ENCODE data around the gene VWA2. TPM values are rescaled to one million over a fixed set of nuclear protein-coding genes. Genes with fewer than 3 reads are reported as not detected.

Gene VWA2
- total RNA-seq, 4 donors from 2014 or later = 0.20 TPM; not detected in 3

GRCh38 chr10:114202812-114203211 lies 36.2 kb upstream of the VWA2 start:
- Histone ChIP-seq H3K36me3 (no peaks in the 10 kb centered on the region), H3K4me1 (no peaks in the 10 kb centered on the region), H3K9me3 (no peaks in the 10 kb centered on the region), H3K27ac (no peak overlapping the region), H3K27me3 (no peaks in the 10 kb centered on the region), H3K4me3 (no peak overlapping the region)
- in situ Hi-C loops (cut with MboI; ENCODE audit: low sequenced_read_pairs in 4 of 4) (no loop called here), intact Hi-C loops (cut with DNase I; ENCODE audit: low total_unique reads) (no loop called here)
- ATAC-seq (no peak), DNase-seq (no peak)
- TF ChIP-seq, protein P1, sequence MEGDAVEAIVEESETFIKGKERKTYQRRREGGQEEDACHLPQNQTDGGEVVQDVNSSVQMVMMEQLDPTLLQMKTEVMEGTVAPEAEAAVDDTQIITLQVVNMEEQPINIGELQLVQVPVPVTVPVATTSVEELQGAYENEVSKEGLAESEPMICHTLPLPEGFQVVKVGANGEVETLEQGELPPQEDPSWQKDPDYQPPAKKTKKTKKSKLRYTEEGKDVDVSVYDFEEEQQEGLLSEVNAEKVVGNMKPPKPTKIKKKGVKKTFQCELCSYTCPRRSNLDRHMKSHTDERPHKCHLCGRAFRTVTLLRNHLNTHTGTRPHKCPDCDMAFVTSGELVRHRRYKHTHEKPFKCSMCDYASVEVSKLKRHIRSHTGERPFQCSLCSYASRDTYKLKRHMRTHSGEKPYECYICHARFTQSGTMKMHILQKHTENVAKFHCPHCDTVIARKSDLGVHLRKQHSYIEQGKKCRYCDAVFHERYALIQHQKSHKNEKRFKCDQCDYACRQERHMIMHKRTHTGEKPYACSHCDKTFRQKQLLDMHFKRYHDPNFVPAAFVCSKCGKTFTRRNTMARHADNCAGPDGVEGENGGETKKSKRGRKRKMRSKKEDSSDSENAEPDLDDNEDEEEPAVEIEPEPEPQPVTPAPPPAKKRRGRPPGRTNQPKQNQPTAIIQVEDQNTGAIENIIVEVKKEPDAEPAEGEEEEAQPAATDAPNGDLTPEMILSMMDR (IDR thresholded peaks at IDR 0.05 in 4 of 5, conservative IDR thresholded peaks at IDR 0.05 in 1 of 5) = no peak
- no peak for TF ChIP-seq POLR2A (IDR thresholded peaks at IDR 0.05)

- Histone ChIP-seq H3K9me3 (no peaks in the 10 kb centered on the region), H3K27me3 (no peaks in the 10 kb centered on the region), H3K36me3 (no peaks in the 10 kb centered on the region), H3K27ac (no peak overlapping the region), H3K4me3 (no peak overlapping the region), H3K4me1 (no peaks in the 10 kb centered on the region)
- in situ Hi-C loops (cut with MboI; ENCODE audit: low sequenced_read_pairs in 4 of 4) (no loop called here), intact Hi-C loops (cut with DNase I; ENCODE audit: low total_unique reads) (no loop called here)
- DNase-seq (no peak), ATAC-seq (no peak)
- TF ChIP-seq, protein P1 (IDR thresholded peaks at IDR 0.05 in 4 of 5, conservative IDR thresholded peaks at IDR 0.05 in 1 of 5) = no peak
- TF ChIP-seq POLR2A (IDR thresholded peaks at IDR 0.05) = no peak
These were observed 32.2 kb upstream of the VWA2 start for GRCh38 chr10:114206902-114207301.

- Histone ChIP-seq H3K4me3 (no peak overlapping the region), H3K27ac (no peak overlapping the region), H3K4me1 (no peaks in the 10 kb centered on the region), H3K9me3 (no peaks in the 10 kb centered on the region), H3K27me3 (no peaks in the 10 kb centered on the region), H3K36me3 (no peaks in the 10 kb centered on the region)
- no peak for DNase-seq
- TF ChIP-seq POLR2A (IDR thresholded peaks at IDR 0.05) = no peak
- TF ChIP-seq, protein P1 (IDR thresholded peaks at IDR 0.05 in 4 of 5, conservative IDR thresholded peaks at IDR 0.05 in 1 of 5) = no peak
- no peak for ATAC-seq
- in situ Hi-C loops (cut with MboI; ENCODE audit: low sequenced_read_pairs in 4 of 4) (no loop called here), intact Hi-C loops (cut with DNase I; ENCODE audit: low total_unique reads) (no loop called here)
These were observed 31.7 kb upstream of the VWA2 start for GRCh38 chr10:114207349-114207748.

GRCh38 chr10:114208351-114208750 lies 30.7 kb upstream of the VWA2 start:
- Histone ChIP-seq H3K4me3 (no peak overlapping the region), H3K9me3 (no peaks in the 10 kb centered on the region), H3K36me3 (no peaks in the 10 kb centered on the region), H3K27me3 (no peaks in the 10 kb centered on the region), H3K4me1 (no peaks in the 10 kb centered on the region), H3K27ac (no peak overlapping the region)
- DNase-seq = no peak
- TF ChIP-seq, protein P1 (IDR thresholded peaks at IDR 0.05 in 4 of 5, conservative IDR thresholded peaks at IDR 0.05 in 1 of 5) = no peak
- no peak for TF ChIP-seq POLR2A (IDR thresholded peaks at IDR 0.05)
- intact Hi-C loops (cut with DNase I; ENCODE audit: low total_unique reads) (no loop called here), in situ Hi-C loops (cut with MboI; ENCODE audit: low sequenced_read_pairs in 4 of 4) (no loop called here)
- no peak for ATAC-seq

DNA sequence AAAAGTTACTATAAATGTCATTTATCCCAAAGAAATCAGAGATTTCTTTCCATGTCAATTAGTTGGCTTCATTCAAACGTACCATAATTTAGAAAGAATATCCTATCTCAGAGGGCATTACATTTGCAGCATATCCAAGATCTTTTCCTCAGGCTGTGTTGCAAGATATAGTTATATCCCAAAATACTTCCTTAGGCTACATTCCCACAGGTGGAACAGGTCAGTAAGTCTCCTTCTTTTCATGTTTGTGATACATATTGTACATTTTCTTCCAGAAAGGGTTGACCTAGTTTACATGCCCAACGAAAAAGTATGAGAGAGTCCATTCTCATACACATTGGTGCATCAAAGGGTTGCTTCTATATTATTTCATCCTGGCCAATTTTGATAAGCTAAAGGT lies 26.9 kb upstream of the VWA2 start:
- Histone ChIP-seq H3K27me3 (no peaks in the 10 kb centered on the region), H3K36me3 (no peaks in the 10 kb centered on the region), H3K4me3 (no peak overlapping the region), H3K9me3 (no peaks in the 10 kb centered on the region), H3K27ac (no peak overlapping the region), H3K4me1 (no peaks in the 10 kb centered on the region)
- intact Hi-C loops (cut with DNase I; ENCODE audit: low total_unique reads) (no loop called here), in situ Hi-C loops (cut with MboI; ENCODE audit: low sequenced_read_pairs in 4 of 4) (no loop called here)
- DNase-seq (no peak), ATAC-seq (no peak)
- TF ChIP-seq POLR2A (IDR thresholded peaks at IDR 0.05) = no peak
- TF ChIP-seq, protein P1 (IDR thresholded peaks at IDR 0.05 in 4 of 5, conservative IDR thresholded peaks at IDR 0.05 in 1 of 5) = no peak
